BJ (cell line): ENCODE measurements around the gene FGGY. TPM values are rescaled to one million over a fixed set of nuclear protein-coding genes. Genes with fewer than 3 reads are reported as not detected.

Experiments
- CTCF ChIA-PET: fragments of 350-600 bp; formaldehyde crosslinking; extraction: SDS; loops from one replicate; lab custom pipeline; 2021; ENCODE audit warnings: antibody characterized with exemption, inconsistent platforms; lab: Yijun Ruan, JAX
- POLR2A ChIA-PET: fragments of 300-600 bp; sonication (Branson Sonifier 250); formaldehyde crosslinking; extraction: SDS; loops from one replicate; lab custom pipeline; 2021; ENCODE audit warnings: antibody characterized with exemption; lab: Charles Lee
- DNase-seq: peaks from one replicate; pipeline ENCODE4 v3.0.0-alpha.2; 2011; ENCODE audit warnings: low read depth
- H3K27me3 ChIP-seq: 2 replicates; pipeline ENCODE4 v1.6.0; 2011; ENCODE audit warnings: low read length; ENCODE audit not compliant: control insufficient read depth, insufficient read depth
- H3K36me3 ChIP-seq: 2 replicates; pipeline ENCODE4 v1.5.1; 2011; ENCODE audit warnings: low read length; ENCODE audit not compliant: control insufficient read depth, insufficient read depth
- H3K4me3 ChIP-seq: 2 replicates; pipeline ENCODE4 v1.5.1; 2011; ENCODE audit warnings: low read depth, mild to moderate bottlenecking, control low read depth, low read length
- polyA plus RNA-seq: library from polyadenylated mRNA; depleted of rRNA; stranded (reverse); fragments of >200 nt; gene quantifications from 2 replicates; pipeline ENCODE4 v1.2.3, GENCODE V29; 2011
- TF ChIP-seq, protein P1 (sequence below): IDR thresholded peaks from 2 replicates; pipeline ENCODE4 v1.5.1; 2011; ENCODE audit warnings: low read depth, mild to moderate bottlenecking, control low read depth, inconsistent platforms, low read length, moderate library complexity; ENCODE audit not compliant: insufficient read depth

Gene FGGY
- polyA plus RNA-seq, 1 experiment = 9.9 TPM

DNA sequence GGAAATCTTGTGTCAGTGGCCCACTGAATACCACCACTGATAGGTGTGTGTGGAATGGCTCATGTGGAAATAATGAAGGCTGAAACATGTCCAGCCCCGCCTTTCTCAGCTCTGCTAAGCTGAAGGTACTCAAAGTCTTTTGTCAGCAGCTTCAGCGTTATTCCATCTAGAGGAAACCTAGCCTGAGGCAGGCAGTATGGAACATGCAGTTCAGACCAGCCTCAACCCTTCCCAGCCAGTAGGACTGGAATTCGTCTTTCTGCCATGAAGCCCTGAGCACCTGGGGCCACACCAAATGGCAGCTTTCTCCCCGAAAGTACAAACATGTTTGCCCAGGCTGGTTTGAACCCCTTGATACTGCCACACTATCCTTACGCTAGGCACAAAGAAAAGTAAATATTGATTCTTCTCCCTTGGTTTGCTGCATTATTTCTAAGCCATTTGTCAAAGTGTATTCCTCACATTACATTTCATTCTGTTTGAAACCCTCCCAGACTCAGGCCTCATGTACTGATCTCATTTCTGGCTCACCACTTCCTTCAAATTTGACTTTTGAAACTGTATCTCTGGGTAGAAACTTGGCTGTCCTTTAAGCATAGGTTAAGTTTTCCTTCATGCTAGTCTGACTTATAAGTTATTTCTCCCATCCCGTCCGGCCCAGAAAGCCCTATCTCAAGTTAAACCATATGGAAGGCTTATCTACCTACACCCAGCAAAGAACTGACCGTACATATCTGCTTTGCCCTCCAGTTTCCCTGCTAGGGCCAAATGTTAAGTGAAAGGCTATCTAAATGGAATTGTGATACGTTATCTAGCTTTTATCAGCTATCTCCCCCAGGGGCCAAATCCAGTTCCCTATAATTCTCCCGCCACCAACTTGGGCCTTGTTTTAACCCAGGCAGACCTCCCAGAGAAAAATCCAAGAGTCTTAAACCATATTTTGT lies 472.2 kb downstream of the FGGY start:
- ChIA-PET CTCF (interaction anchor here (1.2 kb wide), 1 partner anchor 188 kb away, joined by 3 read pairs; no protein-coding TSS in a partner anchor), POLR2A (no interaction called here)
- TF ChIP-seq, protein P1, sequence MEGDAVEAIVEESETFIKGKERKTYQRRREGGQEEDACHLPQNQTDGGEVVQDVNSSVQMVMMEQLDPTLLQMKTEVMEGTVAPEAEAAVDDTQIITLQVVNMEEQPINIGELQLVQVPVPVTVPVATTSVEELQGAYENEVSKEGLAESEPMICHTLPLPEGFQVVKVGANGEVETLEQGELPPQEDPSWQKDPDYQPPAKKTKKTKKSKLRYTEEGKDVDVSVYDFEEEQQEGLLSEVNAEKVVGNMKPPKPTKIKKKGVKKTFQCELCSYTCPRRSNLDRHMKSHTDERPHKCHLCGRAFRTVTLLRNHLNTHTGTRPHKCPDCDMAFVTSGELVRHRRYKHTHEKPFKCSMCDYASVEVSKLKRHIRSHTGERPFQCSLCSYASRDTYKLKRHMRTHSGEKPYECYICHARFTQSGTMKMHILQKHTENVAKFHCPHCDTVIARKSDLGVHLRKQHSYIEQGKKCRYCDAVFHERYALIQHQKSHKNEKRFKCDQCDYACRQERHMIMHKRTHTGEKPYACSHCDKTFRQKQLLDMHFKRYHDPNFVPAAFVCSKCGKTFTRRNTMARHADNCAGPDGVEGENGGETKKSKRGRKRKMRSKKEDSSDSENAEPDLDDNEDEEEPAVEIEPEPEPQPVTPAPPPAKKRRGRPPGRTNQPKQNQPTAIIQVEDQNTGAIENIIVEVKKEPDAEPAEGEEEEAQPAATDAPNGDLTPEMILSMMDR = no peak
- H3K27me3 ChIP-seq = no peaks in the 10 kb centered on the region
- no peak for DNase-seq
- H3K36me3 ChIP-seq = no peaks in the 10 kb centered on the region
- H3K4me3 ChIP-seq = no peak overlapping the region

DNA sequence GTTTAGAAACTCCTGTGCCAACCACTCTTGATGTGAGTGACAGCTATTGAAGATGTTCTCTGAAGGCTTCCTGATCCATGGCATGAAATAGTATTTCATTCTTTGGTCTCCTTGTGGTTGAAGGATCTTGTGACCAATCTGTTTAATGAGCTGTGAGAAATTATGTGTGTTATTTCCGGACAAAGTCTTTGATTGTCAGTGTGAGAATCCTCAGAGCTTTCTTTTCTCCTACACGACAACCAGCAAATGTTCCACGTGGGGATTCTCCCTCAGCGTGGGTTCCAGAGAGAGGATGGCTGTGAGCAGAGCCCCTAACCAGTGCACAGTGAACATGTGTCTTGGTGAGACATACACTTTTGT lies 472.8 kb downstream of the FGGY start:
- H3K4me3 ChIP-seq = no peak overlapping the region
- ChIA-PET POLR2A (no interaction called here), CTCF (interaction anchor here (2.0 kb wide), 1 partner anchor 11 kb away, joined by 6 read pairs; no protein-coding TSS in a partner anchor)
- no peaks in the 10 kb centered on the region for H3K36me3 ChIP-seq
- TF ChIP-seq, protein P1 = no peak
- no peak for DNase-seq
- H3K27me3 ChIP-seq = no peaks in the 10 kb centered on the region

DNA sequence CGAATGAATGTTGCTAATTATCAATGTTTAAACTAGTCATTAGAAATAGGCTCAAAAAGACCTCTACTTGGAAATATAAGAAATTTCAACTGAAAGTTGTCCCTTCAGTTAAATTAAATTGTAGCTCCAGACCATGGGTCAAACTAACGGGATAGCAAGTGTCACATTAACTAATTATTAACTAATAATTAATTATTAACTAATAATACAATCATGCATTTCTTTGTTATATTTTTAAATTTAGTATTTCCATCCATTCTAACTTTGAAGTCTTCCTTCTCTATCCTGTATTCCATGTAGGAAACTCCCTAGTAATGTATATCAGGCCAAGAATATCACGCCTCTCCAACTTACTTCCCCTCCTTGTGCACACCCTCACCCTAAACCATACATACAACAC lies 474.5 kb downstream of the FGGY start:
- ChIA-PET POLR2A (no interaction called here), CTCF (interaction anchor here (1.1 to 2.0 kb wide), 2 partner anchors 11 to 12 kb away, joined by 3 to 6 read pairs; no protein-coding TSS in a partner anchor)
- no peaks in the 10 kb centered on the region for H3K36me3 ChIP-seq
- no peak for DNase-seq
- TF ChIP-seq, protein P1 = no peak
- no peaks in the 10 kb centered on the region for H3K27me3 ChIP-seq
- no peak overlapping the region for H3K4me3 ChIP-seq

DNA sequence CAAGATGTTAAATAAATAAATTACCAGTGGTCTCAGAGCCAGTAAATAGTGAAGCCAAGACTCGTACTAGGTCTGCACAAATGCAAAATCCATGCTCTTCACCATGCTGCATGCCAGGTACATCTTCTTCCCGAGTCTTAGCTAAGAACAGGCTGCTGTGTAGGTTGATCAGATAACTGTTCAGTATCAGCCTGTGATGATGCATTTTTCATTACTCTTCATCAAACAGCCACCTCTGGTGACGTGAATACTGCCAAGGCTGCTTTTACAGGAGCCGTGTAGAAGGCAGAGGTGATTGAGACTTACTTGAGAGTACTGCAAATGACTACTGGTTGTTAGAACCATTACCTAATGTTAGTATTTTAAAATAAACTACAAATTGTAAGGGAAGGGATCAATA lies 478.6 kb downstream of the FGGY start:
- ChIA-PET POLR2A (no interaction called here), CTCF (no interaction called here)
- DNase-seq = no peak
- TF ChIP-seq, protein P1 = no peak
- H3K36me3 ChIP-seq = no peaks in the 10 kb centered on the region
- no peaks in the 10 kb centered on the region for H3K27me3 ChIP-seq
- no peak overlapping the region for H3K4me3 ChIP-seq

DNA sequence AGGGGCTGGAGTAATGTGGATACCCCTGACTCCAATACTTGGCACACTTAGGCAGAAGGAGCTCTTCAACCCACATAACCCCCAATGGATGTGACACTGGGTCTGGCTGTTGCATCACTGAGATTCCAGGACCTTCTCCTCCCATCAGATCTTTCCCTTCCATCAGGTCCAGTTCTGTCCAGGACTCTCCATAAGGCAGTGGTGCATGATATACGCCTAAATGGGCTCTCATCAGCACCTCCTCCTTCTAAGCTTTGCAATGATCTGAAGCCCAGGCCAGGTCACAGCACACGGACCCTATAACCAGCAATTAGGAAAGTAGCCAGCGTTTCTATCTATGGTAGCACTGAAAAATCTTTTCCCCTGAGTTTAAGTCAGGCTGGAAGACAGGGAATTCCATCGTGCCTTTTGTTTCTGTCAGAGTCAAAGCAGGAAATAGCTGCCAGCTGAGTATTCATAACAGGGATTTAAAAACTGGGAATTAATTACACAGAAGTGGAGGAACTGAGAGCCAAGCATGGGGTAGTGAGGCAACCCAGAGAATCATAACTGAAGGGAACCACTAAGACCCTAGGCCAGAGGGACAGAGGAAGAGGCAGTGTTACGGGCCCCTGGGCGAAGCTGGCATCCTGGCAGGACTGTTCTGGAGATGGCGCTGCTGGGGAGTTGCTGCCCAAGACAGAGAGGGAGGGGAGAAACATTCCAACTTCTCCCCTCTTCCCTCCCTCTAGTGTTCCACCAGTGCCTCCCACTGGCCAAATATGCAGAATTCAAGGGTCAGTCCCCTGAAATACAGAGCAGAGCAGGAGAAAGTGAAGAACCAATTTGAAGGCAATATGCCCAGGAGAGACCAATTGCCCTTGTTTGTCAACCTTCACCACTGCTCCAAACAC lies 480.3 kb downstream of the FGGY start:
- Histone ChIP-seq H3K4me3 (no peak overlapping the region), H3K36me3 (no peaks in the 10 kb centered on the region), H3K27me3 (no peaks in the 10 kb centered on the region)
- DNase-seq = no peak
- TF ChIP-seq, protein P1 = 0 out of 2 replicates have a peak, but pooled peaks have one; percentile 28
- ChIA-PET POLR2A (no interaction called here), CTCF (interaction anchor here (1.1 to 1.5 kb wide), 2 partner anchors 15 to 18 kb away, joined by 3 to 5 read pairs; no protein-coding TSS in a partner anchor)
